Stomach (tissue), 4 donors: Measurements from ENCODE around the gene IGF1R.

ENCODE experiments used
- CTCF ChIP-seq, 7 experiments: fragments of 450-650 bp in 4 of 7; fragments of 200-600 bp in 3 of 7; sonication (generic) in 3 of 7; IDR thresholded peaks; one replicate each; pipeline ENCODE4 v1.5.1; 2016 to 2019; ENCODE audit warnings: antibody characterized with exemption in 7 of 7, control low read depth in 2 of 7, mild to moderate bottlenecking in 1 of 7
- EP300 ChIP-seq: sonication (generic); formaldehyde crosslinking; IDR thresholded peaks from one replicate; pipeline ENCODE4 v1.6.1; 2017; ENCODE audit warnings: antibody characterized with exemption
- POLR2A ChIP-seq, 4 donors: fragments of 450-650 bp; IDR thresholded peaks; one replicate each; pipeline ENCODE4 v1.6.1; 2016; ENCODE audit warnings: antibody characterized with exemption in 4 of 4, control low read depth in 2 of 4, mild to moderate bottlenecking in 1 of 4, moderate library complexity in 1 of 4
- POLR2AphosphoS5 ChIP-seq, 3 donors: sonication (generic); formaldehyde crosslinking; IDR thresholded peaks; one replicate each; pipeline ENCODE4 v1.6.1; 2016; ENCODE audit warnings: antibody characterized with exemption in 3 of 3

GRCh38 chr15:98735895-98736617 lies 87.7 kb downstream of the IGF1R start:
- no peak for TF ChIP-seq EP300
- TF ChIP-seq CTCF (IDR thresholded peaks at IDR 0.05): no peak
- no peak for TF ChIP-seq POLR2A (IDR thresholded peaks at IDR 0.05)
- no peak for TF ChIP-seq POLR2AphosphoS5 (IDR thresholded peaks at IDR 0.05)
